ENCODE data around the gene GALNT14. TPM values are rescaled to one million over a fixed set of nuclear protein-coding genes. Genes with fewer than 3 reads are reported as not detected.

Gene GALNT14
- total RNA-seq, 4 donors from 2014 or later: 0.15 to 0.62 (median 0.35) TPM; not detected in 1

GRCh38 chr2:30955516-30956132 lies 182.6 kb downstream of the GALNT14 start:
- Histone ChIP-seq H3K27ac (no peak overlapping the region), H3K4me1 (peaks cover 0 to 11% (median 0%) of the 10 kb centered on the region in 3 donors), H3K4me3 (no peak overlapping the region), H3K27me3 (peaks cover 2% of the 10 kb centered on the region), H3K9me3 (no peaks in the 10 kb centered on the region), H3K36me3 (no peaks in the 10 kb centered on the region)
- no peak for ATAC-seq
- TF ChIP-seq POLR2AphosphoS5 (IDR thresholded peaks at IDR 0.05) (no peak), CTCF (IDR thresholded peaks at IDR 0.05) (no peak), POLR2A (IDR thresholded peaks at IDR 0.05) (no peak), EP300 (IDR thresholded peaks at IDR 0.05) (no peak)
- 93% methylated on average over 3 to 6 of the region's 17 CpGs for WGBS, 2 donors (ENCODE audit: low coverage in 1 of 2)

- no peak overlapping the region for H3K4me3 ChIP-seq
- TF ChIP-seq POLR2A (IDR thresholded peaks at IDR 0.05) (no peak), POLR2AphosphoS5 (IDR thresholded peaks at IDR 0.05) (no peak), EP300 (IDR thresholded peaks at IDR 0.05) (no peak)
- no peak overlapping the region for H3K27ac ChIP-seq
- H3K27me3 ChIP-seq: peaks cover 4% of the 10 kb centered on the region
- WGBS, 2 donors (ENCODE audit: low coverage in 1 of 2): 60 to 68% methylated on average over 2 of the region's 2 CpGs
- H3K4me1 ChIP-seq: no peaks in the 10 kb centered on the region
- no peaks in the 10 kb centered on the region for H3K36me3 ChIP-seq
- no peak for ATAC-seq
- no peaks in the 10 kb centered on the region for H3K9me3 ChIP-seq
Measured at GRCh38 chr2:30950339-30950738, 187.9 kb downstream of the GALNT14 start.

- no peaks in the 10 kb centered on the region for H3K4me1 ChIP-seq
- peaks cover 4% of the 10 kb centered on the region for H3K27me3 ChIP-seq
- no peaks in the 10 kb centered on the region for H3K36me3 ChIP-seq
- TF ChIP-seq POLR2A (IDR thresholded peaks at IDR 0.05): no peak
- TF ChIP-seq POLR2AphosphoS5 (IDR thresholded peaks at IDR 0.05): no peak
- TF ChIP-seq EP300 (IDR thresholded peaks at IDR 0.05): no peak
- TF ChIP-seq CTCF (IDR thresholded peaks at IDR 0.05): no peak
- ATAC-seq: no peak
- no peak overlapping the region for H3K4me3 ChIP-seq
- no peak overlapping the region for H3K27ac ChIP-seq
- WGBS, 2 donors (ENCODE audit: low coverage in 1 of 2): 67 to 100% methylated on average over 2 of the region's 4 CpGs
- H3K9me3 ChIP-seq: no peaks in the 10 kb centered on the region
Measured at GRCh38 chr2:30949435-30949834, 188.8 kb downstream of the GALNT14 start.

GRCh38 chr2:30948857-30949256 lies 189.4 kb downstream of the GALNT14 start:
- no peaks in the 10 kb centered on the region for H3K9me3 ChIP-seq
- WGBS, 2 donors (ENCODE audit: low coverage in 1 of 2): 75 to 100% methylated on average over 1 to 2 of the region's 2 CpGs
- no peak overlapping the region for H3K4me3 ChIP-seq
- H3K36me3 ChIP-seq: no peaks in the 10 kb centered on the region
- peaks cover 4% of the 10 kb centered on the region for H3K27me3 ChIP-seq
- no peak overlapping the region for H3K27ac ChIP-seq
- no peak for ATAC-seq
- TF ChIP-seq POLR2AphosphoS5 (IDR thresholded peaks at IDR 0.05) (no peak), POLR2A (IDR thresholded peaks at IDR 0.05) (no peak), EP300 (IDR thresholded peaks at IDR 0.05) (no peak)
- no peaks in the 10 kb centered on the region for H3K4me1 ChIP-seq

- Histone ChIP-seq H3K9me3 (no peaks in the 10 kb centered on the region), H3K36me3 (no peaks in the 10 kb centered on the region), H3K27ac (no peak overlapping the region), H3K4me1 (no peaks in the 10 kb centered on the region), H3K4me3 (no peak overlapping the region), H3K27me3 (peaks cover 4% of the 10 kb centered on the region)
- WGBS, 2 donors (ENCODE audit: low coverage in 1 of 2): 100% methylated on average over 1 of the region's 1 CpG; no CpG with 5 or more reads in 1 of the 2 donors
- TF ChIP-seq POLR2AphosphoS5 (IDR thresholded peaks at IDR 0.05) (no peak), POLR2A (IDR thresholded peaks at IDR 0.05) (no peak), CTCF (IDR thresholded peaks at IDR 0.05) (no peak), EP300 (IDR thresholded peaks at IDR 0.05) (no peak)
- no peak for ATAC-seq
Measured at GRCh38 chr2:30948130-30948529, 190.1 kb downstream of the GALNT14 start.

- Histone ChIP-seq H3K4me3 (no peak overlapping the region), H3K36me3 (no peaks in the 10 kb centered on the region), H3K27me3 (peaks cover 4% of the 10 kb centered on the region), H3K4me1 (no peaks in the 10 kb centered on the region), H3K9me3 (no peaks in the 10 kb centered on the region), H3K27ac (no peak overlapping the region)
- TF ChIP-seq POLR2A (IDR thresholded peaks at IDR 0.05) (no peak), CTCF (IDR thresholded peaks at IDR 0.05) (no peak), EP300 (IDR thresholded peaks at IDR 0.05) (no peak), POLR2AphosphoS5 (IDR thresholded peaks at IDR 0.05) (no peak)
- no peak for ATAC-seq
Measured at GRCh38 chr2:30947686-30948085, 190.6 kb downstream of the GALNT14 start.

All from gastroesophageal sphincter (tissue), 4 donors.